Suprapubic skin (tissue), 3 donors: ENCODE data around the gene CEP126.

Experiments
- CTCF ChIP-seq, 2 donors: fragments of 200-600 bp in 1 of 2; fragments of 450-650 bp in 1 of 2; sonication (generic) in 1 of 2; IDR thresholded peaks; one replicate each; pipeline ENCODE4 v1.5.1; 2016 to 2019; ENCODE audit warnings: antibody characterized with exemption in 2 of 2, mild to moderate bottlenecking in 1 of 2, moderate library complexity in 1 of 2
- POLR2A ChIP-seq, 2 donors: fragments of 450-650 bp; IDR thresholded peaks; one replicate each; pipeline ENCODE4 v1.6.1; 2017; ENCODE audit warnings: antibody characterized with exemption in 2 of 2, mild to moderate bottlenecking in 2 of 2, moderate library complexity in 2 of 2

GRCh38 chr11:101916422-101916821 lies 1.6 kb downstream of the CEP126 start, which contains the start of gene ANGPTL5:
- no peak for TF ChIP-seq POLR2A (IDR thresholded peaks at IDR 0.05)
- TF ChIP-seq CTCF (IDR thresholded peaks at IDR 0.05) = no peak
